ENCODE measurements around the gene TIAM2. TPM values are rescaled to one million over a fixed set of nuclear protein-coding genes. Genes with fewer than 3 reads are reported as not detected.

The TIAM2 gene
- total RNA-seq, 4 donors from 2014 or later: 4.2 to 12.7 (median 7.5) TPM

DNA sequence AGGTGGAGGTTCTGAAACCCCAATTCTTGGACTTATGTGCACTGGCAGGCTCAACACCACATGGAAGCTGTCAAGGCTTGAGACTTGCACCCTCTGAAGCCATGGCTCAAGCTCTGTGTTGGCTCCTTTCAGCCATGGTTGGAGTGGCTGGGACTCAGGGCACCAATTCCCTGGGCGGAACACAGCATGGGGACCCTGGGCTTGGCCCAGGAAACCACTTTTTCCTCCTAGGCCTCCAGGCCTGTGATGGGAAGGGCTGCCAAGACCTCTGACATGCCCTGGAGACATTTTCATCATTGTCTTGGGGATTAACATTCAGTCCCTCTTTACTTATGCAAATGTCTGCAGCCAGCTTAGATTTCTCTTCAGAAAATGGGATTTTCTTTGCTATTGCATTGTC is 242.5 kb downstream of the TIAM2 start:
- in situ Hi-C loops (cut with MboI; ENCODE audit: low pct_ligation_motif_present in 1 of 4, low pct_unique_long_range_greater_than_20kb in 1 of 4, low sequenced_read_pairs in 3 of 4) (no loop called here), intact Hi-C loops (cut with DNase I; ENCODE audit: low total_unique reads) (no loop called here)
- DNase-seq: no peak
- Histone ChIP-seq H3K27me3 (no peaks in the 10 kb centered on the region), H3K36me3 (no peaks in the 10 kb centered on the region), H3K27ac (no peak overlapping the region), H3K4me3 (no peak overlapping the region), H3K4me1 (peaks cover 0 to 4% (median 0%) of the 10 kb centered on the region in 4 donors), H3K9me3 (no peaks in the 10 kb centered on the region)
- 88% methylated on average over 1 of the region's 1 CpG; no CpG with 5 or more reads in 1 of the 2 donors for WGBS, 2 donors (ENCODE audit: low coverage in 1 of 2)
- TF ChIP-seq, protein P1, sequence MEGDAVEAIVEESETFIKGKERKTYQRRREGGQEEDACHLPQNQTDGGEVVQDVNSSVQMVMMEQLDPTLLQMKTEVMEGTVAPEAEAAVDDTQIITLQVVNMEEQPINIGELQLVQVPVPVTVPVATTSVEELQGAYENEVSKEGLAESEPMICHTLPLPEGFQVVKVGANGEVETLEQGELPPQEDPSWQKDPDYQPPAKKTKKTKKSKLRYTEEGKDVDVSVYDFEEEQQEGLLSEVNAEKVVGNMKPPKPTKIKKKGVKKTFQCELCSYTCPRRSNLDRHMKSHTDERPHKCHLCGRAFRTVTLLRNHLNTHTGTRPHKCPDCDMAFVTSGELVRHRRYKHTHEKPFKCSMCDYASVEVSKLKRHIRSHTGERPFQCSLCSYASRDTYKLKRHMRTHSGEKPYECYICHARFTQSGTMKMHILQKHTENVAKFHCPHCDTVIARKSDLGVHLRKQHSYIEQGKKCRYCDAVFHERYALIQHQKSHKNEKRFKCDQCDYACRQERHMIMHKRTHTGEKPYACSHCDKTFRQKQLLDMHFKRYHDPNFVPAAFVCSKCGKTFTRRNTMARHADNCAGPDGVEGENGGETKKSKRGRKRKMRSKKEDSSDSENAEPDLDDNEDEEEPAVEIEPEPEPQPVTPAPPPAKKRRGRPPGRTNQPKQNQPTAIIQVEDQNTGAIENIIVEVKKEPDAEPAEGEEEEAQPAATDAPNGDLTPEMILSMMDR (IDR thresholded peaks at IDR 0.05): no peak
- TF ChIP-seq POLR2A (IDR thresholded peaks at IDR 0.05): no peak
- no peak for TF ChIP-seq POLR2AphosphoS5 (IDR thresholded peaks at IDR 0.05)
- no peak for TF ChIP-seq EP300 (IDR thresholded peaks at IDR 0.05; ENCODE audit: low read depth)

DNA sequence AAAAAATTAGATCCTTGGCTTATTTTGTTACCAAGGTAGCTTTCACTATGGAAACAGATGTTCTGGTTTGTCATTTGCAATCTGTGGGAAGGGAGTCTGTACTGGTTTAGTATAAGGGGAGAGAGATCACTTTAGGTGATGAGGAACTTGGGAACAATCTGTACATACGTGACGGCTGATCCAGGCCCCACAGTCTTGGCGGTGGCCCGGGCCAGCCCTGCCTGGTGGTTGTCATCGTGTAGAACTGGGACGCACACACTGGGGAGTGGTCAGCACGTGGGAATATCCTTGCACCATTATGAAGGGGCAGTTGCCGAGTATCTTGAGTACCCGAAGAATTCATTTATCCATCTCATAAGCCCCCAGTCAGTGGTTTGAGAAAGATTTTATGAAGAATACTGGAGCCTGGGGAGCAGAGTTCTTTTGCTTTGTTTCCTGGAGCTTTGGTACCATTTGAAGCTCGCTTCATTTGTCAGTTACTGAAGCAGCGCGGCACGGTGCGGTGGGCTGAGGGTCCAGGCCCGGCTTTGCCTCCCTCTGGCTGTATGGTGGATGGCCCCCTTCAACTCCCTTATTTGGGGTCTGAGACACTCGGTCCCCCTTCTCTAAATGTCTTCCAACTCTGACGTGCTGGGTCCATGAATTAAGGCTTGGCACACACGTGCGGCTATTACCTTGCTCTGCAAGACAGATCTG is 245.9 kb downstream of the TIAM2 start:
- TF ChIP-seq, protein P1 (IDR thresholded peaks at IDR 0.05): no peak
- TF ChIP-seq POLR2A (IDR thresholded peaks at IDR 0.05): no peak
- TF ChIP-seq EP300 (IDR thresholded peaks at IDR 0.05; ENCODE audit: low read depth): no peak
- no peak for TF ChIP-seq POLR2AphosphoS5 (IDR thresholded peaks at IDR 0.05)
- no peaks in the 10 kb centered on the region for H3K4me1 ChIP-seq
- no peaks in the 10 kb centered on the region for H3K27me3 ChIP-seq
- 80 to 91% methylated on average over 1 to 19 of the region's 19 CpGs for WGBS, 2 donors (ENCODE audit: low coverage in 1 of 2)
- peak overlapping the region in 1 of 4 donors; percentile 65 for H3K27ac ChIP-seq
- no peak for DNase-seq
- in situ Hi-C loops (cut with MboI; ENCODE audit: low pct_ligation_motif_present in 1 of 4, low pct_unique_long_range_greater_than_20kb in 1 of 4, low sequenced_read_pairs in 3 of 4) (loop anchor here in 3 of 4 donors (10.0 kb wide), 3 partner anchors 56 to 316 kb away; no protein-coding TSS in a partner anchor), intact Hi-C loops (cut with DNase I; ENCODE audit: low total_unique reads) (loop anchor here (10.0 kb wide), 1 partner anchor 316 kb away; no protein-coding TSS in a partner anchor)
- H3K4me3 ChIP-seq: no peak overlapping the region
- no peaks in the 10 kb centered on the region for H3K36me3 ChIP-seq
- no peaks in the 10 kb centered on the region for H3K9me3 ChIP-seq

DNA sequence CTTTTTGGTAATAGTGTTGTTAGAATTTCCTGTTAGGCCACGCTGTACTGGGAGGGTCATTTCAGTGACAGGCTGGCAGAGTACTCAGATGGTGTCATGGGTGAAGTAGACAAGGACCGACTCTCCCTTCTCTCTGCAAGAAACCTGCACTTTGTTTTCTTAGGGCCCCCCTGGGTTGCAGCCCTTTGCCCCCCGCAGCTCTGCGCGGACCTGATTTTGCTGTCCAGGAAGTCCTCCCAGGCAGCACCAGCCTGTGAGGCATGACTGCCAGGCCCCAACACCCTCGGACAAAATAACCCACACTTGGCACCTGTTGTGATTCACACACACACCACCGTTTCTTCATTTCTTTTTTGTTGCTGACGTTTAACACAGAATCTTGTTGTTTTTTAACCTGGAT is 246.9 kb downstream of the TIAM2 start:
- no peaks in the 10 kb centered on the region for H3K27me3 ChIP-seq
- TF ChIP-seq, protein P1 (IDR thresholded peaks at IDR 0.05): no peak
- no peak for TF ChIP-seq POLR2AphosphoS5 (IDR thresholded peaks at IDR 0.05)
- H3K9me3 ChIP-seq: no peaks in the 10 kb centered on the region
- intact Hi-C loops (cut with DNase I; ENCODE audit: low total_unique reads): loop anchor here (10.0 kb wide), 1 partner anchor 317 kb away; no protein-coding TSS in a partner anchor
- no peak for DNase-seq
- peak overlapping the region in 1 of 4 donors; percentile 65 for H3K27ac ChIP-seq
- H3K4me3 ChIP-seq: no peak overlapping the region
- no peaks in the 10 kb centered on the region for H3K4me1 ChIP-seq
- no peaks in the 10 kb centered on the region for H3K36me3 ChIP-seq
- 80 to 87% methylated on average over 2 to 8 of the region's 8 CpGs for WGBS, 2 donors (ENCODE audit: low coverage in 1 of 2)
- in situ Hi-C loops (cut with MboI; ENCODE audit: low pct_ligation_motif_present in 1 of 4, low pct_unique_long_range_greater_than_20kb in 1 of 4, low sequenced_read_pairs in 3 of 4): loop anchor here in 3 of 4 donors (10.0 kb wide), 3 partner anchors 57 to 317 kb away; no protein-coding TSS in a partner anchor

DNA sequence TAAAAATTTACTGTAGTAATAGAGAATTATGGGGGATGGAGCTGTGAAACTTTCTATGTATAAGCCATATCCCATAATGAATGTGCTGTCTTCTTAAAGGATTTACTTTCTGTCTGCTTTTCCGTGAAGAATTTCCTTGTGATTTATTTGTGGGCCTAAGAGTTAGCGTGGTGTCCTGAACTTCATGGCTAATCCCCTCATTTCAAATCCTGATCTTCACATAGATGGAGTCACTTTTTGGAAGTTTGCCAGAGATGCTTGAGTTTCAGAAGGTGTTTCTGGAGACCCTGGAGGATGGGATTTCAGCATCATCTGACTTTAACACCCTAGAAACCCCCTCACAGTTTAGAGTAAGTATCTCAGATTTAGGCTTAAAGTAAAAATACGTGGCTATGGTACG is 249.3 kb downstream of the TIAM2 start:
- no peaks in the 10 kb centered on the region for H3K4me1 ChIP-seq
- H3K27me3 ChIP-seq: no peaks in the 10 kb centered on the region
- H3K27ac ChIP-seq: peak overlapping the region in 1 of 4 donors; percentile 65
- 85 to 95% methylated on average over 4 of the region's 4 CpGs for WGBS, 2 donors (ENCODE audit: low coverage in 1 of 2)
- no peak overlapping the region for H3K4me3 ChIP-seq
- H3K36me3 ChIP-seq: no peaks in the 10 kb centered on the region
- H3K9me3 ChIP-seq: no peaks in the 10 kb centered on the region
- in situ Hi-C loops (cut with MboI; ENCODE audit: low pct_ligation_motif_present in 1 of 4, low pct_unique_long_range_greater_than_20kb in 1 of 4, low sequenced_read_pairs in 3 of 4) (loop anchor here in 3 of 4 donors (10.0 kb wide), 3 partner anchors 60 to 320 kb away; no protein-coding TSS in a partner anchor), intact Hi-C loops (cut with DNase I; ENCODE audit: low total_unique reads) (loop anchor here (10.0 kb wide), 1 partner anchor 320 kb away; no protein-coding TSS in a partner anchor)
- TF ChIP-seq, protein P1 (IDR thresholded peaks at IDR 0.05): no peak
- no peak for TF ChIP-seq EP300 (IDR thresholded peaks at IDR 0.05; ENCODE audit: low read depth)
- no peak for TF ChIP-seq POLR2AphosphoS5 (IDR thresholded peaks at IDR 0.05)
- no peak for TF ChIP-seq POLR2A (IDR thresholded peaks at IDR 0.05)
- no peak for DNase-seq

All from transverse colon (tissue), 4 donors.